Measurements from ENCODE around the gene STX8. TPM values are rescaled to one million over a fixed set of nuclear protein-coding genes. Genes with fewer than 3 reads are reported as not detected.

STX8 gene
- total and polyA plus RNA-seq, 12 donors: 53.3 to 80.1 (median 63.9) TPM

GRCh38 chr17:9202532-9202931 lies 373.1 kb downstream of the STX8 start:
- no peaks in the 10 kb centered on the region for H3K9me3 ChIP-seq
- ATAC-seq: no peak
- peaks cover 0 to 18% (median 0%) of the 10 kb centered on the region in 9 donors for H3K4me1 ChIP-seq
- no peak for DNase-seq
- no peaks in the 10 kb centered on the region for H3K27me3 ChIP-seq
- WGBS, 2 donors: 87 to 92% methylated on average over 5 of the region's 5 CpGs
- intact Hi-C loops (cut with DNase I): no loop called here
- no peak for TF ChIP-seq CTCF (IDR thresholded peaks at IDR 0.05)
- no peaks in the 10 kb centered on the region for H3K36me3 ChIP-seq
- H3K4me3 ChIP-seq: no peak overlapping the region
- H3K27ac ChIP-seq: no peak overlapping the region

- no peak for DNase-seq
- no peak for TF ChIP-seq CTCF (IDR thresholded peaks at IDR 0.05)
- H3K9me3 ChIP-seq: no peaks in the 10 kb centered on the region
- no peak overlapping the region for H3K27ac ChIP-seq
- 82 to 86% methylated on average over 5 of the region's 5 CpGs for WGBS, 2 donors
- intact Hi-C loops (cut with DNase I): no loop called here
- ATAC-seq: no peak
- H3K36me3 ChIP-seq: no peaks in the 10 kb centered on the region
- no peaks in the 10 kb centered on the region for H3K27me3 ChIP-seq
- no peak overlapping the region for H3K4me3 ChIP-seq
- peaks cover 0 to 10% (median 0%) of the 10 kb centered on the region in 9 donors for H3K4me1 ChIP-seq
Measured at GRCh38 chr17:9200699-9201359, 374.8 kb downstream of the STX8 start.

Other genes starting within 250 kb of the STX8 start
- under 1 TPM in 1 of 10 donors, not detected in 9; 0.23 TPM for gene CFAP52, start 822 bp upstream of the STX8 start, total RNA-seq
- gene CFAP52, start 822 bp upstream of the STX8 start, polyA plus RNA-seq: not detected
- not detected for gene USP43, start 69.7 kb upstream of the STX8 start, total RNA-seq
- under 1 TPM; 0.03 to 0.07 TPM for gene USP43, start 69.7 kb upstream of the STX8 start, polyA plus RNA-seq
- 100 to 1,000 TPM in 2 of 10 donors, 10 to 100 TPM in 5, 1 to 10 TPM in 2, under 1 TPM in 1; 0.51 to 180 (median 15.7) TPM for gene DHRS7C, start 215.8 kb upstream of the STX8 start, total RNA-seq
- 10 to 100 TPM; 12.6 to 44.9 TPM for gene DHRS7C, start 215.8 kb upstream of the STX8 start, polyA plus RNA-seq
- gene GSG1L2, start 246.3 kb upstream of the STX8 start, total RNA-seq: not detected
- gene GSG1L2, start 246.3 kb upstream of the STX8 start, polyA plus RNA-seq: not detected